Astrocyte (in vitro differentiated cells and primary cell): ENCODE measurements around the gene CREB5. TPM values are rescaled to one million over a fixed set of nuclear protein-coding genes. Genes with fewer than 3 reads are reported as not detected.

Source experiments
- DNase-seq: peaks from one replicate; pipeline ENCODE4 v3.0.0-alpha.2; 2010; ENCODE audit warnings: low read depth
- FAIRE-seq: peaks from 2 replicates; lab custom pipeline; 2011; peaks lifted over from hg19 to GRCh38; lab: Jason Lieb, UNC
- H2AFZ ChIP-seq: 2 replicates; pipeline ENCODE4 v1.6.0; 2012; ENCODE audit warnings: low read depth, low read length, inconsistent platforms
- H3K27ac ChIP-seq: 2 replicates; pipeline ENCODE4 v1.5.1; 2011; ENCODE audit warnings: low read depth, low read length, inconsistent platforms
- H3K27me3 ChIP-seq: 2 replicates; pipeline ENCODE4 v1.6.0; 2011; ENCODE audit warnings: low read length, inconsistent platforms; ENCODE audit not compliant: insufficient read depth
- H3K36me3 ChIP-seq: 2 replicates; pipeline ENCODE4 v1.5.1; 2011; ENCODE audit warnings: low read length, inconsistent platforms; ENCODE audit not compliant: insufficient read depth
- H3K4me1 ChIP-seq: 2 replicates; pipeline ENCODE4 v1.5.1; 2011; ENCODE audit warnings: low read length, inconsistent platforms; ENCODE audit not compliant: insufficient read depth
- H3K4me2 ChIP-seq: 2 replicates; pipeline ENCODE4 v1.6.0; 2012; ENCODE audit warnings: low read length, inconsistent platforms
- H3K4me3 ChIP-seq: 2 replicates; pipeline ENCODE4 v1.5.1; 2011; ENCODE audit warnings: low read depth, mild to moderate bottlenecking, low read length, inconsistent platforms; ENCODE audit not compliant: insufficient read depth
- H3K79me2 ChIP-seq: 2 replicates; pipeline ENCODE4 v1.6.0; 2012; ENCODE audit warnings: mild to moderate bottlenecking, low read length, inconsistent platforms; ENCODE audit not compliant: insufficient read depth
- H3K9ac ChIP-seq: 2 replicates; pipeline ENCODE4 v1.6.0; 2012; ENCODE audit warnings: mild to moderate bottlenecking, low read length, inconsistent platforms
- H3K9me3 ChIP-seq: 2 replicates; pipeline ENCODE4 v1.5.1; 2012; ENCODE audit warnings: low read depth, mild to moderate bottlenecking, low read length, inconsistent platforms; ENCODE audit not compliant: insufficient read depth
- H4K20me1 ChIP-seq: 2 replicates; pipeline ENCODE4 v1.6.0; 2012; ENCODE audit warnings: low read length, inconsistent platforms; ENCODE audit not compliant: insufficient read depth
- H3K27ac Mint-ChIP-seq: one replicate; pipeline ENCODE4 v1.8.0; 2021; ENCODE audit warnings: mild to moderate bottlenecking, mixed read lengths; ENCODE audit not compliant: unreplicated experiment
- H3K27me3 Mint-ChIP-seq: one replicate; pipeline ENCODE4 v1.8.0; 2021; ENCODE audit warnings: low read depth, mixed read lengths; ENCODE audit not compliant: unreplicated experiment
- H3K36me3 Mint-ChIP-seq: one replicate; pipeline ENCODE4 v1.8.0; 2021; ENCODE audit warnings: low read depth, mixed read lengths; ENCODE audit not compliant: unreplicated experiment
- H3K4me1 Mint-ChIP-seq: one replicate; pipeline ENCODE4 v1.8.0; 2021; ENCODE audit warnings: low read depth, mixed read lengths; ENCODE audit not compliant: unreplicated experiment
- H3K4me3 Mint-ChIP-seq: one replicate; pipeline ENCODE4 v1.8.0; 2021; ENCODE audit warnings: mild to moderate bottlenecking, moderate library complexity, mixed read lengths; ENCODE audit not compliant: unreplicated experiment
- H3K9me3 Mint-ChIP-seq: one replicate; pipeline ENCODE4 v1.8.0; 2021; ENCODE audit warnings: mild to moderate bottlenecking, mixed read lengths; ENCODE audit not compliant: unreplicated experiment
- EZH2 ChIP-seq: IDR thresholded peaks from 2 replicates; pipeline ENCODE4 v1.6.1; 2012; ENCODE audit warnings: mild to moderate bottlenecking, low read length, inconsistent platforms; ENCODE audit not compliant: insufficient read depth
- total RNA-seq: library from RNA; stranded (reverse); gene quantifications from 2 replicates; pipeline ENCODE4 v1.2.1, GENCODE V29; 2021
- TF ChIP-seq, protein P1 (sequence below): IDR thresholded peaks from 2 replicates; pipeline ENCODE4 v1.5.1; 2011; ENCODE audit warnings: low read depth, mild to moderate bottlenecking, inconsistent platforms, low read length, moderate library complexity; ENCODE audit not compliant: insufficient read depth

CREB5 gene
- total RNA-seq, 1 donor from 2014 or later: 25.4 TPM

DNA sequence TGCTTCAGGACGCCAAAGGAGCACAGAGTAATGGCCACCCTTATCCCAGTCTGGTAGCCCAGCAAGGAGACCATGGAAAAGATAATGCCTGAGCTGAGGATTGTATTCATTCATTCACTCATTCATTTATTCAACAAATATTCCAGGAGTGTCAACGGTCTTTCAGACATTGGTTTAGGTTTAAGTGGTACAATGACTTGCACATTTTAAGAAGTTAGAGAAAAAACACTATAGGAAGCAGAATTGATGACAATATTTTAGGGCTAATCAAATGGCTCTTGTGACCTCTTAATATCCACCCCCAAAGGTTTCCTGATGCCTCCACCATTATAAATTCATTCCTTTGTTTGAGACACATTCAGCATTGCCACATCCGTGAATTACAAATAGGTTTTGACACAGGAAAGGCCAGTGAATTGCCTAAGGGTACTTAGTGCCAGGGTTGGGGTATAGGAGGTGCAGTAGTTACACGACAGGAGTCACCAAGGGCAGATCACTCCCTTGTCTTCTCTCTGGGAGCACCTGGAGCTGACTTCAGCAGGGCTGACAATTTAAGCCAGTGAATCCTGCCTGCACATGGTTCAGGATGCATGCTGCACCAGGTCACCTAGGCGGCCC, 269.5 kb downstream of the CREB5 start:
- FAIRE-seq (no peak), DNase-seq (no peak)
- Histone ChIP-seq H3K4me1 (peaks cover 8% of the 10 kb centered on the region), H3K4me3 (no peak overlapping the region), H3K4me2 (no peak overlapping the region), H3K27ac (no peak overlapping the region), H2AFZ (no peak overlapping the region), H3K9me3 (no peaks in the 10 kb centered on the region), H3K36me3 (no peaks in the 10 kb centered on the region), H4K20me1 (no peaks in the 10 kb centered on the region), H3K27me3 (no peaks in the 10 kb centered on the region), H3K9ac (no peak overlapping the region), H3K79me2 (peaks cover under 1% of the 10 kb centered on the region)
- Mint-ChIP-seq H3K27me3 (no peaks in the 10 kb centered on the region), H3K27ac (no peak overlapping the region), H3K36me3 (no peaks in the 10 kb centered on the region), H3K4me3 (no peak overlapping the region), H3K9me3 (no peaks in the 10 kb centered on the region), H3K4me1 (peaks cover 24% of the 10 kb centered on the region)
- TF ChIP-seq, protein P1, sequence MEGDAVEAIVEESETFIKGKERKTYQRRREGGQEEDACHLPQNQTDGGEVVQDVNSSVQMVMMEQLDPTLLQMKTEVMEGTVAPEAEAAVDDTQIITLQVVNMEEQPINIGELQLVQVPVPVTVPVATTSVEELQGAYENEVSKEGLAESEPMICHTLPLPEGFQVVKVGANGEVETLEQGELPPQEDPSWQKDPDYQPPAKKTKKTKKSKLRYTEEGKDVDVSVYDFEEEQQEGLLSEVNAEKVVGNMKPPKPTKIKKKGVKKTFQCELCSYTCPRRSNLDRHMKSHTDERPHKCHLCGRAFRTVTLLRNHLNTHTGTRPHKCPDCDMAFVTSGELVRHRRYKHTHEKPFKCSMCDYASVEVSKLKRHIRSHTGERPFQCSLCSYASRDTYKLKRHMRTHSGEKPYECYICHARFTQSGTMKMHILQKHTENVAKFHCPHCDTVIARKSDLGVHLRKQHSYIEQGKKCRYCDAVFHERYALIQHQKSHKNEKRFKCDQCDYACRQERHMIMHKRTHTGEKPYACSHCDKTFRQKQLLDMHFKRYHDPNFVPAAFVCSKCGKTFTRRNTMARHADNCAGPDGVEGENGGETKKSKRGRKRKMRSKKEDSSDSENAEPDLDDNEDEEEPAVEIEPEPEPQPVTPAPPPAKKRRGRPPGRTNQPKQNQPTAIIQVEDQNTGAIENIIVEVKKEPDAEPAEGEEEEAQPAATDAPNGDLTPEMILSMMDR: no peak

DNA sequence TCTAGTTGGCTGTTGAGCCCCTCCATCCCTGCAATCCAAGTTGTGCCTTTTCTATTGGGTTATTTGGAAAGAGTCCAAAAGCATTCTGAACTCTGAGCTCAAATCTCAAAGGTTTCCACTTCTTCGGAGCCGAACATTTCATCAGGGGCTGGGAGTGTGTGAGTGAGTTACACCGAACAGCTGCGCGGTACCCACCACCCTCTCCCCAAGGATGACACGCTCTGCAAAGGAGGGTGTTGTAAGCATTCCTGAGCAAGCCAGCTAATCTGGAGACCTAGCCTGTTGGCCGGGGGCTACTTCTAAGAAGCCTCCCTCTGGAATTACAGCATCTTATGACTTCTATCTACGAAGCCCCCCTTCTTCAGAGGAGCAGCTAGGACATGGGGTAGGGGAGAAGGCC, 270.5 kb downstream of the CREB5 start:
- Histone ChIP-seq H3K79me2 (peaks cover 11% of the 10 kb centered on the region), H2AFZ (no peak overlapping the region), H3K4me2 (no peak overlapping the region), H3K4me3 (no peak overlapping the region), H3K9me3 (no peaks in the 10 kb centered on the region), H3K9ac (no peak overlapping the region), H3K36me3 (no peaks in the 10 kb centered on the region), H3K27ac (no peak overlapping the region), H4K20me1 (peaks cover 4% of the 10 kb centered on the region), H3K4me1 (peaks cover 12% of the 10 kb centered on the region), H3K27me3 (no peaks in the 10 kb centered on the region)
- Mint-ChIP-seq H3K9me3 (no peaks in the 10 kb centered on the region), H3K4me1 (peaks cover 24% of the 10 kb centered on the region), H3K4me3 (no peak overlapping the region), H3K36me3 (no peaks in the 10 kb centered on the region), H3K27ac (no peak overlapping the region), H3K27me3 (no peaks in the 10 kb centered on the region)
- FAIRE-seq: no peak
- no peak for DNase-seq
- no peak for TF ChIP-seq EZH2
- TF ChIP-seq, protein P1: no peak

DNA sequence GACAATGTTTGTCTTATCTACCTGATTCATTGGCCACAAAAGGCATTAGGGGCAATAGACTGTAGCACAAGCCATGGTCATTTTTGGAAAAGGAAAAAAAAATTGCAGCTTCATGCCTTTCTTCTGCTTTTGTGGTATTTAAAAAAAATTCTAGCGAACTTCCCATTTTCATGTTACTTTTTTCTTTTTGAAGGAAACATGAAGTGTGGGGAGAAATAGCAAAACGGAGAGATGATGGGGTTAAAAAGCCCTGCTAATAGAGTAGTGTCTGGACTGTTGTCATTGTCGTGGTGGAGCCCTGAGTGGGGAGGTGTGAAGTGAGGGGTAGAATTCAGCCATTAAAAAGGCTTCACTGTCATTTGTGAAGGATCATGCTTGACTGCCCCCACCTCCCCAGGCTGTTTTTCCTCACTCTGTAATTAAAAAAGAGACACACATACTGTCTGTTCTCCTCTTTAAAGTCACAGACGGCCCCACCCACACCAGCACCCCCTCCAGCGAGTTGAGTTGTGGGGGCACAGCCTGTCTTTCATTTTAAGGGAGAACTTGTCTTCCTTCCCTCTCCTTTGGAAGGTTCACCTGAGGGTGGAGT, 272.4 kb downstream of the CREB5 start:
- peaks cover 10% of the 10 kb centered on the region for H4K20me1 ChIP-seq
- TF ChIP-seq EZH2: no peak
- TF ChIP-seq, protein P1: no peak
- no peaks in the 10 kb centered on the region for H3K36me3 ChIP-seq
- no peaks in the 10 kb centered on the region for H3K27me3 Mint-ChIP-seq
- peak overlapping the region; percentile 96 for H3K4me2 ChIP-seq
- H3K27ac ChIP-seq: no peak overlapping the region
- peaks cover 23% of the 10 kb centered on the region for H3K4me1 ChIP-seq
- no peak overlapping the region for H2AFZ ChIP-seq
- FAIRE-seq (no peak), DNase-seq (no peak)
- H3K9ac ChIP-seq: peak overlapping the region; percentile 99
- no peaks in the 10 kb centered on the region for H3K36me3 Mint-ChIP-seq
- H3K27me3 ChIP-seq: no peaks in the 10 kb centered on the region
- peak overlapping the region; percentile 34 for H3K4me3 Mint-ChIP-seq
- no peaks in the 10 kb centered on the region for H3K9me3 Mint-ChIP-seq
- H3K4me3 ChIP-seq: no peak overlapping the region
- H3K4me1 Mint-ChIP-seq: peaks cover 19% of the 10 kb centered on the region
- no peak overlapping the region for H3K27ac Mint-ChIP-seq
- H3K79me2 ChIP-seq: peaks cover 30% of the 10 kb centered on the region
- no peaks in the 10 kb centered on the region for H3K9me3 ChIP-seq
